GM12878 (cell line): ENCODE measurements around the gene GRHL1. TPM values are rescaled to one million over a fixed set of nuclear protein-coding genes. Genes with fewer than 3 reads are reported as not detected.

ENCODE experiments used
- ATAC-seq: fragments of 200-7000 bp; cut with Tn5 transposase; 3 replicates; pipeline ENCODE4 v1.9.1; 2020; ENCODE audit warnings: mild to moderate bottlenecking, moderate library complexity
- BruUV-seq: library from RNA; stranded (reverse); fragments of 400-500 nt; replicated peaks from 2 replicates; lab custom pipeline; 2021; lab: Mats Ljungman, UMichigan
- CTCF ChIA-PET: fragments of 300-600 bp; sonication (Branson Sonifier 250); formaldehyde crosslinking; extraction: SDS; loops from one replicate; lab custom pipeline; 2021; ENCODE audit warnings: inconsistent platforms; lab: Yijun Ruan, JAX
- POLR2A ChIA-PET: fragments of 350-600 bp; formaldehyde crosslinking; extraction: SDS; loops from one replicate; lab custom pipeline; 2021; ENCODE audit warnings: inconsistent platforms; lab: Charles Lee
- RAD21 ChIA-PET: fragments of 300-600 bp; sonication (Branson Sonifier 250); formaldehyde crosslinking; loops from one replicate; lab custom pipeline; 2023; ENCODE audit warnings: antibody characterized with exemption; ENCODE audit not compliant: unreplicated experiment; lab: Charles Lee
- SMC1A ChIA-PET: fragments of 300-600 bp; sonication (Branson Sonifier 250); formaldehyde crosslinking; loops from one replicate; lab custom pipeline; 2023; ENCODE audit not compliant: unreplicated experiment, uncharacterized antibody; lab: Charles Lee
- DNase-seq: peaks from one replicate; pipeline ENCODE4 v3.0.0-alpha.2; 2011; ENCODE audit warnings: low read depth, low spot score
- FAIRE-seq: peaks from 3 replicates; lab custom pipeline; 2011; peaks lifted over from hg19 to GRCh38; lab: Jason Lieb, UNC
- H2AFZ ChIP-seq: 2 replicates; pipeline ENCODE4 v1.6.0; 2011; ENCODE audit warnings: low read depth, low read length, control low read depth; ENCODE audit not compliant: control insufficient read depth
- H3K27ac ChIP-seq: 2 replicates; pipeline ENCODE4 v1.5.1; 2011; ENCODE audit warnings: control low read depth; ENCODE audit not compliant: control insufficient read depth, insufficient read depth
- H3K27me3 ChIP-seq, 2 experiments: replicated peaks in 1 of 2; 2 replicates each; pipeline versions ENCODE4 v1.6.0 to v1.6.1; 2011; ENCODE audit warnings: low read length in 1 of 2; ENCODE audit not compliant: control insufficient read depth in 2 of 2, insufficient read depth in 2 of 2
- H3K36me3 ChIP-seq, 2 experiments: 2 replicates each; pipeline ENCODE4 v1.5.1; 2011; ENCODE audit warnings: low read length in 1 of 2; ENCODE audit not compliant: control insufficient read depth in 2 of 2, insufficient read depth in 2 of 2
- H3K4me1 ChIP-seq: 2 replicates; pipeline ENCODE4 v1.6.1; 2011; ENCODE audit warnings: mild to moderate bottlenecking, low read length, moderate library complexity, mixed read lengths; ENCODE audit not compliant: control insufficient read depth, insufficient read depth
- H3K4me2 ChIP-seq: 2 replicates; pipeline ENCODE4 v1.6.0; 2011; ENCODE audit warnings: control low read depth; ENCODE audit not compliant: control insufficient read depth, insufficient read depth
- H3K4me3 ChIP-seq: fragments of 200-600 bp; sonication (generic); 2 replicates; pipeline ENCODE4 v1.5.1; 2016
- H3K79me2 ChIP-seq: 2 replicates; pipeline ENCODE4 v1.6.0; 2011; ENCODE audit warnings: low read length; ENCODE audit not compliant: control insufficient read depth, insufficient read depth
- H3K9ac ChIP-seq: 2 replicates; pipeline ENCODE4 v1.8.0; 2011; ENCODE audit warnings: low read length, control low read depth, mixed read lengths; ENCODE audit not compliant: control insufficient read depth, insufficient read depth
- H3K9me3 ChIP-seq: replicated peaks from 3 replicates; pipeline ENCODE4 v1.5.1; 2011; ENCODE audit warnings: mild to moderate bottlenecking, low read length; ENCODE audit not compliant: control insufficient read depth, insufficient read depth
- H4K20me1 ChIP-seq: 2 replicates; pipeline ENCODE4 v1.6.0; 2011; ENCODE audit not compliant: control insufficient read depth, insufficient read depth
- BHLHE40 ChIP-seq, 2 experiments: fragments of 450-650 bp in 1 of 2; IDR thresholded peaks; 2 replicates each; pipeline ENCODE4 v1.6.1; 2011 to 2017; ENCODE audit warnings: low read depth in 2 of 2, borderline replicate concordance in 1 of 2, improper control_type of control experiment in 1 of 2, low read length in 1 of 2, mild to moderate bottlenecking in 1 of 2
- BMI1 ChIP-seq: fragments of 450-650 bp; IDR thresholded peaks from 2 replicates; pipeline ENCODE4 v1.6.1; 2016; ENCODE audit warnings: mild to moderate bottlenecking, moderate library complexity, borderline replicate concordance
- BRCA1 ChIP-seq: IDR thresholded peaks from 2 replicates; pipeline ENCODE4 v1.6.1; 2011; ENCODE audit warnings: low read depth, low read length, improper control_type of control experiment
- DPF2 ChIP-seq: fragments of 450-650 bp; IDR thresholded peaks from 2 replicates; pipeline ENCODE4 v1.6.1; 2017; ENCODE audit warnings: mild to moderate bottlenecking
- ETV6 ChIP-seq, 2 experiments: fragments of 450-650 bp in 1 of 2; IDR thresholded peaks in 1 of 2; conservative IDR thresholded peaks in 1 of 2; 2 replicates each; pipeline ENCODE4 v1.6.1; 2014; ENCODE audit warnings: antibody characterized with exemption in 1 of 2, borderline replicate concordance in 1 of 2, low read depth in 1 of 2, mild to moderate bottlenecking in 1 of 2, moderate library complexity in 1 of 2
- FOXK2 ChIP-seq: fragments of 450-650 bp; IDR thresholded peaks from 2 replicates; pipeline ENCODE4 v1.6.1; 2017; ENCODE audit warnings: mild to moderate bottlenecking, moderate library complexity
- FOXM1 ChIP-seq: IDR thresholded peaks from 2 replicates; pipeline ENCODE4 v1.6.1; 2012; ENCODE audit warnings: low read depth, mild to moderate bottlenecking, inconsistent platforms, low read length, moderate library complexity
- GATAD2B ChIP-seq: fragments of 450-650 bp; conservative IDR thresholded peaks from 2 replicates; pipeline ENCODE4 v1.6.1; 2017; ENCODE audit warnings: low read depth, mild to moderate bottlenecking, moderate library complexity
- HDAC2 ChIP-seq: fragments of 200-600 bp; sonication (generic); IDR thresholded peaks from 2 replicates; pipeline ENCODE4 v1.6.1; 2017
- IRF4 ChIP-seq: IDR thresholded peaks from 2 replicates; pipeline ENCODE4 v1.6.1; 2011; ENCODE audit warnings: low read depth, low read length
- JUNB ChIP-seq: IDR thresholded peaks from 2 replicates; pipeline ENCODE4 v1.6.1; 2016; ENCODE audit warnings: antibody characterized with exemption, mild to moderate bottlenecking
- NBN ChIP-seq: fragments of 450-650 bp; IDR thresholded peaks from 2 replicates; pipeline ENCODE4 v1.6.1; 2016
- NRF1 ChIP-seq: conservative IDR thresholded peaks from 2 replicates; pipeline ENCODE4 v1.6.1; 2011; ENCODE audit warnings: mild to moderate bottlenecking, low read depth, low read length, improper control_type of control experiment
- POLR2A ChIP-seq: IDR thresholded peaks from 2 replicates; pipeline ENCODE4 v1.6.1; 2011; ENCODE audit warnings: low read depth, mild to moderate bottlenecking, low read length
- RAD21 ChIP-seq: IDR thresholded peaks from 2 replicates; pipeline ENCODE4 v1.6.1; 2011; ENCODE audit warnings: mild to moderate bottlenecking, low read depth, low read length, moderate library complexity; ENCODE audit not compliant: insufficient read depth
- STAT1 ChIP-seq: fragments of 450-650 bp; conservative IDR thresholded peaks from 2 replicates; pipeline ENCODE4 v1.6.1; 2014; ENCODE audit warnings: antibody characterized with exemption, mild to moderate bottlenecking
- ZBTB11 ChIP-seq: fragments of 450-650 bp; formaldehyde crosslinking; IDR thresholded peaks from 2 replicates; pipeline ENCODE4 v1.5.0; 2022; ENCODE audit warnings: mild to moderate bottlenecking, missing genetic modification characterization
- ZNF207 ChIP-seq: fragments of 450-650 bp; IDR thresholded peaks from 2 replicates; pipeline ENCODE4 v1.6.1; 2014; ENCODE audit warnings: antibody characterized with exemption, mild to moderate bottlenecking, borderline replicate concordance
- ZNF24 ChIP-seq: fragments of 450-650 bp; IDR thresholded peaks from 2 replicates; pipeline ENCODE4 v1.6.1; 2017; ENCODE audit warnings: antibody characterized with exemption, mild to moderate bottlenecking
- WGBS: methylation state at CpG from one replicate; pipeline ENCODE4 v1.1.6; 2016; ENCODE audit warnings: low lambda C conversion rate; ENCODE audit not compliant: insufficient replicate concordance, insufficient coverage; ENCODE audit errors: missing lambda C conversion rate; 5-methylcytosine and 5-hydroxymethylcytosine counted together
- in situ Hi-C: fragments of 300-500 bp; cut with MboI; formaldehyde crosslinking; loops from 9 replicates; pipeline ENCODE4 v1.14.3; 2018; ENCODE audit warnings: mixed read lengths
- intact Hi-C: fragments of 100-400 bp; cut with micrococcal nuclease; formaldehyde crosslinking; loops from one replicate; pipeline ENCODE4 v1.14.2; 2022; ENCODE audit not compliant: unreplicated experiment
- polyA plus RNA-seq, 11 experiments: library from polyadenylated mRNA; depleted of rRNA in 4 of 11; unstranded in 6 of 11; stranded (reverse) in 5 of 11; fragments of >200 nt; fragmentation: Nextera tagmentation in 4 of 11; fragmentation: Illumina TruSeq in 1 of 11; extraction: Ambion mirVana in 4 of 11; extraction: Trizol in 1 of 11; gene quantifications; 1 replicate in 1 of 11; 2 replicates in 10 of 11; pipeline versions ENCODE4 v1.2.1 to v1.2.3, GENCODE V29; 2011 to 2016; ENCODE audit warnings: inconsistent platforms in 2 of 11, missing spikeins in 2 of 11, low read depth in 1 of 11
- total RNA-seq, 4 experiments: library from RNA; depleted of rRNA in 3 of 4; stranded (reverse); fragments of >200 nt in 3 of 4; fragmentation: Illumina TruSeq in 1 of 4; extraction: Trizol in 1 of 4; gene quantifications; 2 replicates each; pipeline versions ENCODE4 v1.2.1 to v1.2.3, GENCODE V29; 2013 to 2021
- TF ChIP-seq, protein P1 (sequence below): IDR thresholded peaks from 2 replicates; pipeline ENCODE4 v1.6.1; 2011; ENCODE audit warnings: low read depth, mild to moderate bottlenecking, low read length, moderate library complexity, borderline replicate concordance; ENCODE audit errors: extremely low read depth

GRHL1 gene
- total and polyA plus RNA-seq, 10 of the 15 experiments (the other 5 are each of a cell fraction or from before 2014, with no cell fraction given) = 0.09 to 0.81 (median 0.28) TPM; not detected in 1

GRCh38 chr2:9995059-9995458, 43.6 kb downstream of the GRHL1 start (continued):
- TF ChIP-seq DPF2 (no peak), STAT1 (no peak), JUNB (no peak), IRF4 (no peak), BRCA1 (no peak), NBN (no peak)

GRCh38 chr2:9996321-9996720, 44.8 kb downstream of the GRHL1 start:
- DNase-seq (no peak), FAIRE-seq (no peak), ATAC-seq (no peak)
- Histone ChIP-seq H3K27me3 (no peaks in the 10 kb centered on the region), H3K4me1 (no peaks in the 10 kb centered on the region), H3K9ac (no peak overlapping the region), H3K27ac (no peak overlapping the region), H3K36me3 (no peaks in the 10 kb centered on the region), H3K4me3 (no peak overlapping the region), H2AFZ (no peak overlapping the region), H3K4me2 (no peak overlapping the region), H4K20me1 (no peaks in the 10 kb centered on the region), H3K9me3 (no peaks in the 10 kb centered on the region), H3K79me2 (no peaks in the 10 kb centered on the region)
- 37% methylated on average over 7 of the region's 7 CpGs for WGBS
- ChIA-PET POLR2A (no interaction called here), RAD21 (interaction anchor here (2.3 kb wide), 1 partner anchor 12 kb away, joined by 8 read pairs; no protein-coding TSS in a partner anchor), SMC1A (interaction anchor here (1.1 to 1.5 kb wide), 2 partner anchors 11 kb away, joined by 3 to 4 read pairs; no protein-coding TSS in a partner anchor), CTCF (interaction anchor here (0.6 to 6.4 kb wide), 3 partner anchors 11 to 119 kb away, joined by 3 to 55 read pairs (median 4); no protein-coding TSS in a partner anchor)
- BruUV-seq = no TSS peak
- intact Hi-C loops = no loop called here
- in situ Hi-C loops = no loop called here
- no peak for TF ChIP-seq BHLHE40 (IDR thresholded peaks at IDR 0.05; ENCODE audit: borderline replicate concordance in 1 of 2, low read depth in 2 of 2, low read length in 1 of 2)
- TF ChIP-seq ZNF207 = no peak
- no peak for TF ChIP-seq ETV6 (conservative IDR thresholded peaks at IDR 0.05 in 1 of 2, IDR thresholded peaks at IDR 0.05 in 1 of 2; ENCODE audit: borderline replicate concordance in 1 of 2, low read depth in 1 of 2)
- TF ChIP-seq FOXK2 = no peak
- TF ChIP-seq HDAC2 = no peak
- no peak for TF ChIP-seq ZBTB11 (CRISPR knock-in tag)
- no peak for TF ChIP-seq POLR2A
- no peak for TF ChIP-seq RAD21
- no peak for TF ChIP-seq NRF1
- TF ChIP-seq, protein P1, sequence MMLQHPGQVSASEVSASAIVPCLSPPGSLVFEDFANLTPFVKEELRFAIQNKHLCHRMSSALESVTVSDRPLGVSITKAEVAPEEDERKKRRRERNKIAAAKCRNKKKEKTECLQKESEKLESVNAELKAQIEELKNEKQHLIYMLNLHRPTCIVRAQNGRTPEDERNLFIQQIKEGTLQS = no peak
- no peak for TF ChIP-seq GATAD2B
- TF ChIP-seq ZNF24 = no peak
- TF ChIP-seq IRF4 = no peak
- no peak for TF ChIP-seq JUNB
- no peak for TF ChIP-seq FOXM1
- TF ChIP-seq BMI1 = no peak
- no peak for TF ChIP-seq NBN
